Measurements from ENCODE around the gene SLC4A4.

SLC4A4 gene

DNA sequence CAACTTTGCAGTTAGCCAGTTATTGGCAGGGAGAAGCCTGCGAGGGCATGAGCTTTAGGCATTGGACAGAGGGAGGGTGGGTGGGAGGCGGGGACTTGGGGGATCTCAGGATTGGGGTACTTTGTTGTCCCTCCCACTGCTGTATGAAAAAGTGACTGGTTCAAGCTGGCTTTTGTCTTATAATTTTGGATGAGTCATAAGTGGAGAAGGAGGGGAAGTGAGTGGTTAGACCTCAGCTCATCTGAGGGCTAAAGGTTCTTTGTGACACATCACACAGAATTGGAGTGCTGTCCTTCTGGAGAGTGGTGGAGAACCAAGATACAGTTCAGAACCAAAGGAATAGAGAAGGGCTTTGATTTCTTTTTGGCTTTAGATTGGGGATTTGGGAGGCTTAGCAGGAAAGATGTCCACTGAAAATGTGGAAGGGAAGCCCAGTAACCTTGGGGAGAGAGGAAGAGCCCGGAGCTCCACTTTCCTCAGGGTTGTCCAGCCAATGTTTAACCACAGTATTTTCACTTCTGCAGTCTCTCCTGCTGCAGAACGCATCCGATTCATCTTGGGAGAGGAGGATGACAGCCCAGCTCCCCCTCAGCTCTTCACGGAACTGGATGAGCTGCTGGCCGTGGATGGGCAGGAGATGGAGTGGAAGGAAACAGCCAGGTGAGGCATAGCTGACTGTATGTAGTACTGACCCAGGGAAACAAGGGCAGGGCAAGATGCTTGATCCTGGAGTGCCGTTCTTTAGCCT lies at the start of gene SLC4A4:
Gene SLC4A4 (plus strand): TSS at position 175 of the 748 bp plus-strand sequence.
- no peak for DNase-seq

DNA sequence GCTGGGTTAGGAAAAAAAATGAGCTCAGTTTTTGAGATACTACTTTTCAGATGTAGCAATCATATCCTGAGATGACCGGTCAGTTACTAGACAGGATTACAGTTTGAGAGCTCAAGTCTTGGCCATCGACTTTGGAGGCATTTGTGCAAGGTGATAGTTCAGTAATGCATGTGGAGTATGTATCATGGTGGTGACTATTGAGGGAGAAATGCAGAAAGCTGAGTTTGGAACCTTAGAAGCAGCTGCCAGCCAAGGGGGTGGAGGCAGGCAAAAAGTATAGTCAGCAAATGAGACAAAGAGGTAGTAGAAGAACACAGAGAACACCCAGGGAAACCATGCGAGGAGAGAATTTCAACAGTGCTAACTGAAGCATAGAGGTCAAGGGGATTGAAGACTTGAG lies 48.7 kb upstream of the SLC4A4 start:
- no peak for DNase-seq

DNA sequence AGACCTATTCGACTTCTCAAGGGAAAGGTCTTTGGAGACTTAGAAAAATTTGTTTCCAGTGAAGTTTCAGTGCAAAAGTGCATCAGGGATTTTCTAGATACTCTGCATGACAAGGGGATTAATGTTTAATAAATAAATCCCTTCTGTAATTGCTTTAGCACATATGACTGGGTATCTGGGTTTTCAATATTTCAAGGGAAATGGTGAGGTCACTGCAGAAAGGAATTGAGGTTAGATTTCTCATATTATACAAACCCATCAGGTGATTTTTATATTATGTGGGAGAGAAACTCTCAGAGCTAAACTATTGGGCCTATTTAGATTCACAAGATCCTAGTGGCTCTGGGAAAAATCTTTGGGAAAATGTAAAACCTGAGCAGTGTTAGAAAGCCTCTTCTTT lies 48.3 kb upstream of the SLC4A4 start:
- DNase-seq: no peak

DNA sequence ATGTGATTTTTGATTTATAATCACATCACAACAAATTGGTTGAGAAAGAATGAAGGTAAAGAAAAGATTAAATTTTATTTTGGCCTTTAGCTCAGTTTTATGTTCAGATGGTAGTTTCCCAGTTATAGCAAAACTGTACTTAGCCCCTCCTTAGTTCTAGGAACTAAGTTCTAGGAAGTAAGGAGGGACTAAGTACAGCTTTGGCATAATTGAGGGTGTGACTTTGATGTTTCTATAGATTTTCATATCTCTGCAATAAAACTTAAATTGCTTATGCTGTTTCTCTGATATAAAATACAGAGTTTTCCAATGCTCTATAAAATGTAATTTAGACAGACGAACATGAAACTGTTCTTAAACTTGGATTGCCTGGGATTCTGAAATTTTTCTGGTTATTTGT lies 46.6 kb upstream of the SLC4A4 start:
- no peak for DNase-seq

DNA sequence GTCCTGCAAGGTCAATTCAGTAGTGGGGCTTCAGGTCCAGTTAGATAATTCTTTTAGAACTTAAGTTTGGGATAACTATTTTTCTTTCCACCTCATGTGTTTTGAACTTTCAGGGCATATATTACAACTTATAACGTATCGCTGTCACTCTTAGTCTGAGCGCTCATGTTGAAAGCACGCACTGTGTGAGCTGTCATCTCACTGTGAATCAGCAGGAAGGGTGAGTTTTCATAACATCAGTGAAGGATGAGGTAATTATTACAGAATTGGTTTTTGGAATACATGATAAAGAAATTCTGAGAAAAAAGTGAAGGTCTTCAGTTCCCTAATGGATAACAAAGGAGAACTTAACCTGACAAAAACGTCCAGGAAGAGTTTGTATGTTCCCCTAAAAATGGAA lies 45.1 kb upstream of the SLC4A4 start:
- no peak for DNase-seq

DNA sequence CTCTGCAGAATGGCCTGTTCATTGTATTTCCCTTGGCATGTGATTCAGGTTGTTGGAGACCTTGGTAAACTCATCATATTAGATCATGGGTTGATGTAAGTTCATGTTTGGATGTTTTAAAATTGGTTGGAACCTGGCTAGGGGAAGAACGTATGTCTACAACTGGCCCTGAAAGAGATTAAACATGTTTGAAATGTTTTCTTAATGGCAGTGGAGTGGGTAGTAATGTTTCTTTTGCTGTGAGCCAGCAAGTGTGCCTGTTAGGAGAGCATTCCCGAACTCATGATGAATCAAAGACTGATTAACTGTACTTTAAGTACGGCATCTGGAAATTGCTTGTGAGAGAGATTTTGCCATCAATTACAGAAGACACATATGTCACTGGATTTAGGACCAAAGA lies 44.5 kb upstream of the SLC4A4 start:
- no peak for DNase-seq

DNA sequence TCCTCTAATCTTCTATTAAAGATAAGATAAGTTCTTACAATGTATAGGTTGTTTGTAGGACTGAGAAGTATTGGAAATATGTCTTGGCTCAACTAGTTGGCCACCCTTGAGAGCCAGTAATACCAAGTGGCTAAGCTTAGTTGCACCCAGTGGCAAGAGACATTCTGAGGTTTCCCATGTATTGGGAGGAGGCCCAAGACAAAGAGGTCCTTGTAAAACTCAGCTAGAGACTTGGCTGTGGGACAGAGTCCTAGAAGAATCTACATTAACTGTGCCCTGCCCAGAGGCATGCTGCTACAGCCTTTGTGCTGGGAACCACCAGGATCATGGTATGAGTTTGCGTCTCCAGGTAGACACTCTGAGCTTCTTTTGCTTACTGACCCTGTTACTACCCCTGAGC lies 41.9 kb upstream of the SLC4A4 start:
- DNase-seq: no peak

DNA sequence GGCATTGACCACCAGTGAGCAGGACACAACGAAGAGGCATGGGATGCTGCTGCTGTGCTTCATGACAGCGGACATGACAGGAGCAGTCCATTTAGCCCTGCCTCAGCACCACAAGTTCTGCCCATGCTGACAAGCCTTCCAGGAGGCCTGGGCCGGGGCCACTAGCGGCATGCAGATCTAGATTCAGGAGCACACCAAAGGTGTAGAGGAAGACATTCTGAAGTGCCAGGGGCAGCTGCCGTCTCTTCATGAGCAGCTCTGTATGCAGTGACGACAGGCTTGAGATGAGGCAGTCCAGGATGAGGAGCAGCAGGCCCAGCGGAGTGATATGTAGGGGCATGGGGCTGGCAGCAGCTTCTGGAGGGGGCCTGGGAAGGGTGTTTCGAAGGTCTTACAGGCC lies 38.5 kb upstream of the SLC4A4 start:
- no peak for DNase-seq

DNA sequence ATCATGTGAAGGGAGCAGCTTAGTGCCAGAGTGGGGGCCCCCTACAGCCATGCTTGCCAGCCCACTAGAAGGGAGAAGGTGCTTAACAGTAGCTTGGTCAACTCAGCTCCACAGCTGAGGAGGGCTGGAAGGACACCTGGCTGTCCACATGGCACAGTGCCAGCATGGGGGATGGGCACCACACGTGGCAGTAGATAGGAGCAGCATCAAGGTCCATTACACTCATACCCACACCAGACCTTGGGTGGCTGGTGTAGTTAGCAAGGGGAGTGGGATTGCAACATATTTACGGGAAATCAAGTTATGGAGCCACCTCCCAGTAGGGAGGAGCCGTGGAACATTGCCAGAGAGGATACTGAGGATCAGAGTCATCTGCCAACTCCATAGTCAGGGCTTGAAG lies 37.9 kb upstream of the SLC4A4 start:
- DNase-seq: no peak

DNA sequence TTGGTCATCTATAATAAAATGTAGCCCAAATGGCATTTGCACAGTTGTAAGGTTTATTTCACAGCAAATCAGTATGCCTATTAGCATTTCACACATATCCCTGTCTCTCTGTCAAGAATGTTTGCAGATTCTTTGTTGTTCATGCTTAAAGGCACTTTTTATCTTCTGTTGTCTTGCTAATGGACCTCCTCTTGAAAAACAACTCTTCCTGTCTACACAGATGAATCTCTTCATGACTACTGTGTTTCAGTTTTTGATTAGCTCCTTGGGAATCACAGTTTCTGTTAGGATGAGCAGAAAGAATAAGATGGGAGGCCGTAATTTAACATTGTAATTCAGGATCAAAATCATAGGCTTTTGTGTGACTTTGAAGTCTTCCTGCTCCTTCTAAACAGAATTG lies 35.5 kb upstream of the SLC4A4 start:
- DNase-seq: no peak

DNA sequence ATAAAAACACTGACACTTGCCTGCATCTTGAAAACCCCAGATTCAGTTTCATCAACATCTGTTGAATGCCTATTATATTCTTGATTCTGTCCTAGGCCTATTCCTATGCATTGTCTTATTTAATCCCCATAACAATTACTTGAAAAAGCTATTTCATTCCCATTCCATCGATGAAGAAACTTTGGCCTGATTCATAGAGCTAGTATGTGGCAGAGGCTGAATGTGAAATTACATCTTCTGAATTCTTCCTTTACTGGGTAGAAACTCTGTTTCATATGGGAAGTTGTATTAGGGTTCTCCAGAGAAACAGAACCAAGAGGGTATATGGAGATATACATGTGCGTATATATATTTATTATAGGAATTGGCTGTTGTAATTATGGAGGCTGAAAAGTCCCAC lies 35.0 kb upstream of the SLC4A4 start:
- no peak for DNase-seq

DNA sequence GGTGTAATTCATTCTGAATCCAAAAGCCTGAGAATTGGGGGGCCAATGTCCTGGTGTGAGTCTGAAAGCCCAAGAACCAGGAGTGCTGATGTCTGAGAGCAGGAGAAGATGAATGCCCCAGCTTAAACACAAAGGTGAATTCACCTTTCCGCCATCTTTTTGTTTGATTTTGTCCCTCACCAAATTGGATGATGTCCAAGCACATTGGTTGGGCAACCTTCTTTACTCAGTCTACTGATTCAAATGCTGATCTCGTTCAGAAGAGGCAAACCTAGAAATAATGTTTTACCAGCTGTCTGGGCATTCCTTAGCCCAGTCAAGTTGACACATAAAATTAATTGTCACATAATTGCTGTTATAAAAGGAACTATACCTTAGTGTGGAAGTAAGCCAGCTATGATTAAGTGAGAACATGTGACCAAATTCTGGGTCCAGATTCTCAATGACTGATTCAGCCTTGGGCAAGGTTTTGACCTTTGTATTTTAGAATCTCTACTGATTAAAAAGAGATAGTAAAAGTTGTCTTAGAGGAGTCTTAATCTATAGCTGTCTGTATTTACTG lies 34.5 kb upstream of the SLC4A4 start:
- no peak for DNase-seq

DNA sequence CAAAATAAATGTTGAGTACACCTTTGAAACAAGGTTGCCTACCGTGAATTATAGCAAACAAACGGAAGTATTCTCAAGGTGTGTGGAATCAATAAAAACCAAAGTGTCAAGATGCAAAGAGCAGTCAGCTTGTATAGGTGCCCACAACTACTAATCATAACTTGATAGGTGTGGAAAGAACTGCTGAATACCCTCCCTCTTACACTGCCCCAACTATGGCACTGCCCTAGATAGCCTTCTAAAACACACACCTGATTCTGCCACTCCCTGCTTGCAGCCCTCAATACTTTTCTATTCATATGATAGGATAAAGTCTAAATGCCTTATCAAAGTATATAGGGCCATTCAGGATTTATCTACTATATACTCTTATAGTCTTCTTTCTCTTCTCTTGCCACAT lies 31.1 kb upstream of the SLC4A4 start:
- no peak for DNase-seq

DNA sequence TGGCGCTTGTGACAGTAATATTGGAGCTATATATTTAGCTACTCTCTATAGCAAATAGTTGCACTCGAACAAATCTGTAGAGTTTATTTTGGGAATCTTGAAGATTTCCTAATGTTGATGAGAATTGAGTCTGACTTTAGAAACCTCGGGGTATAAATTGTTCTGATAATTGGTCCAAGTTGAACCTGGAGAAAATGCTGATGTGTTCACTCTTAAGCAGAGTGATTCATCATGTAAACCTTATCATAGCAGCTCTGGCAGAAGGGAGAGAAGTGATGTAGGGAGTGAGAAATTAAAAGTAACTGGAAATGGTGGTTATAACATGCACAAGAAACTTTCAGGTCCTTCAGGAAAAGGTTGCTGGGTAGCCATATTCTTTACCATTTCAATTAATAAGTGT lies 16.4 kb upstream of the SLC4A4 start:
- DNase-seq: no peak

DNA sequence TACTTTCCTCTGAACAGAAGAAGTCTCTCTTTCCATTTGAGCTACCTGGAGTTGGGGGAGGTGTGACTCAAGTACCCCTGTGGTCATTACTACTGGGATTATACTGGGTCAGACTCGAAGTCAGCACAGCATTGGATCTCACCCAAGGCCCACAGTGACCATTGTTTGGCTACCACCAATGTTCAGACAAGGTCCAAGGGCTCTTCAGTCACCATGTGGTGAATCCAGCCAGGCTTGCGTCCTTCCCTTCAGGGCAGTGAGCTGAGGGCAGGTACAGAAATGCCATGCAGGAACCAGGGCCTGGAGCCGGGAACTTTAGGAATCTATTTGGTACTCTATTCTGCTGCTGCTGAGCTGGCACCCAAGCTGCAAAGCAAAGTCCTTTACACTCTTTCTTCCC lies 5.5 kb upstream of the SLC4A4 start:
- no peak for DNase-seq

DNA sequence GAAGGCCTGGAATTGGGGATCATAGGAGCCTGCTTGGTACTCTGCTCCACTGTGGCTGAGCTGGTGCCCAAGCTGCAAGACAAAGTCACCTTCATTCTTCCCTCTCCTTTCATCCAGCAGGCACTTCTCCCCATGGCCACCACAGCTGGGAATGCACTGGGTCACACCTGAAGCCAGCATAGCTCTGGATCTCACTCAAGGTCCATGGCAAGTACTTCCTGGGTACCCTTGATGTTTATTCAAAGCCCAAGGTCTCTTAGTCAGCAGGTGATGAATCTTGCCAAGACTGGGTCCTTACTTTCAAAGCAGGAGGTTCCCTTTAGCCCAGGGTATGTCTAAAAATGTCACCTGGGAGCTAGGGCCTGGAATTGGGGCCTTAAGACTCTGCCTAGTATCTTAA lies 4.9 kb upstream of the SLC4A4 start:
- DNase-seq: no peak

DNA sequence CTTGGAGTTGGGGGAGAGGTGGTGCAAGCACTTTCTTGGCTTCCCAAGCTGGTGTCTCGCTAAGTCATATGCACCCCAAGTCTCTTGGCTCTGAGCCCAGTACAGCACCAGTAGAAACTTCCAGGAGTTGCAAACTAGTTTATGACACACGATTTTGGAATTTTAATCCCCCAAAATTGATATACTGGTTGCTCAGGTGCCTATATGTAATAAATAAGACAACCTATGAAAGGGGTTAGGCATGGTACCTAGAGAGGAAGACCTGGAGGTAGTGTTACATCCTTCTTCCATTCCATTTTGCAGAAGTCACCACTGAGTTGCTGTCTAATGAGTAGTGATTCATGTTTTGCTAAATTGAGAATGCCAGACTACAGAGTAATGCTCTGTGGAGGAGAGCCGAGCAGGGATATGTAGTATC lies 4.3 kb upstream of the SLC4A4 start:
- no peak for DNase-seq

DNA sequence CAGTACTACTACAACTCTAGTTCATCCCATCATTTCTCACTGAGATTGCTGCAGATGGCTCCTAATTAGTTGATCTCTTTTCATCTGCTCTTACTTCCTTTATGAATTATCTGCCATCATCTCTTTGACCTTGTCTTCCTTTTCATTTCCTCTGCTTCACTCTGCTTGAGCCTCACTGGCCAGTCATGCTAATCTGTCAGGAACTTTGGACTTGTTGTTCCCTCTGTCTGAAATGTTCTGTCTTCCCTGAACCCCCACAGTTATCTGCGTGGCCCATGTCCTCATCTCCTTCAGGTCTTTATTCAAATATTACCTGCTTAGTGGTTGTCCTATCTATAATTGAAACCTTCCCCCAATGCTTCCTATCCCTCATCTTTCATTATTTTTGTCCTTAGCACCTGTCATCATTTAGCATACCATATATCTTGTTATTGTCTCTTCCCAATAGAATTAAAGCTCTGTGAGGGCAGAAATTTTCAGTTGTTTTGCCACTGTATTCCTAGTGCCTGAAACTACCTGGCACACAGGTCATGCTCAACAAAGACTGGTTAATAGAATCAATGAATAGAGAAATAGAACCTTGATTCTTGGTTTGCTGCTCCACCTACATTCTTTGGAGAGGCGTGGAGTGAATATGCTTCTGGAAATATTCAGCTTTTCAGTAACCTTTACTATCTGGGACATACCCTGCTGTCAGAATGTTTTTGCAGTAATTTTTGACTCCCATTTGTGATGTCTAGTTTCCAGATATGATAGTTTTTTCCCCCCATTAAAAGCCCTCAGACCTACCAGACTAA lies 5.0 kb downstream of the SLC4A4 start:
- no peak for DNase-seq

DNA sequence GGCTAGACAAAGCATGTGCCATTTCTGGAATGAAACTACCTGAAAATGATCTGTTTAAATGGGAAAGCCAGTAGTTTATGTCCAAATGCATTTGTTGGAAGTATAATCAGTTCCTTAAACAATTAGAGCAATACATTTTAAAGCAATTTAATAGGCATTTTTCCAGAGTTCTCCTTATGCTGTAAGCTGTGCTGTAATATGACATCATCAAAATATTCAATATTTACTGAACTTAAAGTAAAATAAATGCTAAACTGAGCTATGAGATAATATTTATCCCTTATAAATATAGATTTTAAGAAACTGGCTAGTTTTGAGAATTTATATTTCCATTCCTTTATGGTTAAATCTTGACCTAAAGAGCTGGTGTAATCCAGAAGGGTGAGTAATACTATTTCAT lies 7.9 kb downstream of the SLC4A4 start:
- DNase-seq: no peak

DNA sequence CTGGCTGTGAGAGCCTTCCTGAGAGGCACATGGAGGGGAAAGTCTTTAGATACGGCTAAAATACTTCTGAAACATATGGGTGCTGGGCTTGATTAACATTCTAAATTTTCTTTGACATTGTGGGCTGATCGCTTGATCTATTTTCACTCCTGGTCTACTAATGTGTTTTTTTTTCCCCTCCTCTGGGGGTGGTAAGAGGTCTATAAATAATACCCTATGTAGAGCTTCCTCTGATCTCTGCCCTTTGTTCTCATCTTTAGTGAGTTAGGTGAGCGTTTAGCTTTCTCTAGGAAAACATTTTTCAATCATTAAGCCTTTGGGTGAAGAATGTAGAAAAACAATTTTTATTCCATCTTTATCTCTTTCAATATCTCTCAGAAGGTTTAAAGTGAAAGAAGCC lies 9.8 kb downstream of the SLC4A4 start:
- no peak for DNase-seq

DNA sequence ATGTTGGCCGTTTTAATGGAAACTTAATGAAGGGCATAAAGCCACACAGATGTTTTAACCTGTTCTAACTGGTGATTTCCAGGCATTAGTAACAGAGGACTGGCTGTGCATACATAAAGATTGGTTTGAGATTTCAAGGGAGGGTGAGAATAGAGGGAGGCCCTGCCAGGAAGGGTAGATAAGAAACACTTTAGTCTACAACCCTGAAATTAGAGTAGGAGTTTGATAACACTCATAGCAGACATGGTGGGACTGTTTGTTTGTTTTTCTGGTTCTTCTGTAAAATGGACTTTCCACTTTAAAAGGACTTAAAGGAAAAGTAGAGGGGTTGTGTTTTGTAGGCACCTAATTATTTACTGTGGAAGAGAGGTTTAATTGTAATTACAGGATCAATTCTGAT lies 16.2 kb downstream of the SLC4A4 start:
- no peak for DNase-seq

DNA sequence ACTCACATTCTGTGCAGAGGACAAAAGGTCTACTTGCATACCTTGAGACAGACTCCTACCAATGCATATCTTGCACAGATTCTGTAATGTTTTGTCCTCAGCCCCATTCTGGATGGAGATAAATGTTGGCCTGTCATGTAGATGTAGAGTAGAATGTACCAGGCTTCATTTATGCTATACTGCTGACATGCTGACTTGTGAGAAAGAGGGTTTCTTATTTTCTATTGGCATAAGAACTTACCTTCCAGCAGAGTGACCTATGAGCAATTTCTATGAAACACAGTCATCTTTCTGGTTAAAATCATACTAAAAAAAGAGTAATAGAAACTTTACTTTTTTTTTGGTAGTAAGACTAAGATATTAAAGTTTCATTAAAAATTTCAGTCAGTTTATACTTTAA lies 17.2 kb downstream of the SLC4A4 start:
- no peak for DNase-seq

DNA sequence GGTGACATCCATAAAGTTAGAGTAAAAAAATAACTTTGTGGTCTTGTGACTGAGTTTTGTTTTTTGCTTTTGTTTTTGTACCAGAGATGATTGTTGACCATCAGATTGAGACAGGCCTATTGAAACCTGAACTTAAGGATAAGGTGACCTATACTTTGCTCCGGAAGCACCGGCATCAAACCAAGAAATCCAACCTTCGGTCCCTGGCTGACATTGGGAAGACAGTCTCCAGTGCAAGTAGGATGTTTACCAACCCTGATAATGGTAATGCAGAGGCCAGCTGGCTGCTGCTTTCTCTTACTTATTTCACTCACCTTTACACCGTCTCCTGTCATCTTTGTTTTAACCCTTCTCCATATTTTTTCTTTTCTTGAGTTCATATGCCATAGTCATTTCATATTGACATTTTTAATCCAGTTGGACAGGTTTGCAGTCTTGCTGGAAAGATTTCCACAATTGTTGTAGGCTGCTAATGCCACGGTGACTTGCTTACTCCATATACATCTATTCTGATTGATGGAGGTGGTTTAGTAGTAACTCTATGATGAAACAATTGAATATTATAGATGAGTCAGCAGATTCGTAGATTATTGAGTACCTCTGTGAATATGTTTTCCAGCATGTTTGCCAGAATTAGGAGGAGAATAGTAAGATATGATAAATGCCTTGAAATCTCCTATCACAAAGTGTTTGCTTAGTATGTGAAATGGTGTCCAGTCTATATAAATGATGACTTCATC lies 18.3 kb downstream of the SLC4A4 start:
- no peak for DNase-seq

DNA sequence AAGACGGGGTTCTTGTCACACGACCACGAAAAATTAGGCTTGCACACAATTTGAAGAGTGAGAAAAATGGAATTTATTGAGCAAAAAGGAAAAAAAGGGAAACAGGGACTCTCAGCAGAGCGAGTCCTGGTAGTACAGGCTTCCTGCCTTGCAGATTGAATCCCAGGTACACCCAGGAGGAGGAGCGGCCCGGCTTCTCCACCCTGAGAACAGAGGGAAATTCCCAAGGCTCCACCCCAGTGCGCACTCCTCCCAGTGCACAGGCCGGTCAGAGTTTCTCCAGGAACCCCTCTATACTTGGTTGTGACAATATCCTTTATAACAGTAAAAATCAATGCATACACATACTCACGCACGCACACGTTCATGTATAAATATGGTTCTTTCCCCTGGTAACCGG lies 22.0 kb downstream of the SLC4A4 start:
- DNase-seq: no peak

Data from activated CD4-positive, alpha-beta T cell treated with anti-CD3 and anti-CD28 coated beads, Interleukin-2, amount 50 U/mL, for 48 hours (primary cell).